Epithelial cell of esophagus (primary cell): Measurements from ENCODE around the gene SUGCT.

ENCODE experiments used
- DNase-seq: peaks from one replicate; pipeline ENCODE4 v3.0.0; 2010; ENCODE audit warnings: low read depth
- H3K4me3 ChIP-seq: 2 replicates; pipeline ENCODE4 v1.5.1; 2011; ENCODE audit warnings: mild to moderate bottlenecking, low read length, control low read depth
- CTCF ChIP-seq: IDR thresholded peaks from 2 replicates; pipeline ENCODE4 v1.5.1; 2011; ENCODE audit warnings: low read depth, mild to moderate bottlenecking, low read length, control low read depth, inconsistent platforms; ENCODE audit not compliant: insufficient read depth; ENCODE audit errors: missing control alignments

SUGCT gene

GRCh38 chr7:40527723-40528122, 392.9 kb downstream of the SUGCT start:
- H3K4me3 ChIP-seq = no peak overlapping the region
- DNase-seq = no peak
- no peak for TF ChIP-seq CTCF

GRCh38 chr7:40530292-40530691, 395.5 kb downstream of the SUGCT start:
- H3K4me3 ChIP-seq = no peak overlapping the region
- TF ChIP-seq CTCF = no peak
- no peak for DNase-seq

GRCh38 chr7:40531956-40532355, 397.2 kb downstream of the SUGCT start:
- DNase-seq = no peak
- TF ChIP-seq CTCF = no peak
- H3K4me3 ChIP-seq = no peak overlapping the region

- TF ChIP-seq CTCF = no peak
- no peak overlapping the region for H3K4me3 ChIP-seq
- DNase-seq = no peak
Observed at GRCh38 chr7:40535678-40536077, 400.9 kb downstream of the SUGCT start.

GRCh38 chr7:40536421-40536820, 401.6 kb downstream of the SUGCT start:
- DNase-seq = no peak
- no peak overlapping the region for H3K4me3 ChIP-seq
- TF ChIP-seq CTCF = no peak

- no peak for DNase-seq
- H3K4me3 ChIP-seq = no peak overlapping the region
- no peak for TF ChIP-seq CTCF
Observed at GRCh38 chr7:40538281-40538680, 403.5 kb downstream of the SUGCT start.

GRCh38 chr7:40541336-40541735, 406.5 kb downstream of the SUGCT start:
- H3K4me3 ChIP-seq = no peak overlapping the region
- no peak for TF ChIP-seq CTCF
- DNase-seq = no peak
